Upper lobe of left lung (tissue), 6 donors: ENCODE measurements around the gene ANO4. TPM values are rescaled to one million over a fixed set of nuclear protein-coding genes. Genes with fewer than 3 reads are reported as not detected.

Experiments used
- ATAC-seq, 2 donors: fragments of 200-7000 bp; cut with Tn5 transposase; one replicate each; pipeline ENCODE4 v1.9.1; 2022; ENCODE audit warnings: mild to moderate bottlenecking in 2 of 2, moderate library complexity in 2 of 2; ENCODE audit not compliant: low FRiP score in 2 of 2
- DNase-seq, 2 donors: peaks; one replicate each; pipeline ENCODE4 v3.0.0-alpha.2; 2019 to 2020
- H3K27ac ChIP-seq, 4 donors: fragments of 200-600 bp; sonication (generic); one replicate each; pipeline ENCODE4 v1.5.1; 2016 to 2019
- H3K27me3 ChIP-seq, 4 donors: fragments of 200-600 bp; sonication (generic); one replicate each; pipeline ENCODE4 v1.5.1; 2017 to 2019
- H3K36me3 ChIP-seq, 4 donors: fragments of 200-600 bp; sonication (generic); one replicate each; pipeline ENCODE4 v1.5.1; 2016 to 2019
- H3K4me1 ChIP-seq, 4 donors: fragments of 200-600 bp; sonication (generic); one replicate each; pipeline ENCODE4 v1.5.1; 2018 to 2019
- H3K4me3 ChIP-seq, 4 donors: fragments of 200-600 bp; sonication (generic); one replicate each; pipeline ENCODE4 v1.5.1; 2017 to 2019; ENCODE audit warnings: mild to moderate bottlenecking in 2 of 4, moderate library complexity in 1 of 4
- H3K9me3 ChIP-seq, 4 donors: fragments of 200-600 bp; sonication (generic); one replicate each; pipeline ENCODE4 v1.5.1; 2018 to 2019
- EP300 ChIP-seq, 4 donors: sonication (generic); formaldehyde crosslinking; IDR thresholded peaks; one replicate each; pipeline ENCODE4 v1.5.1; 2017; ENCODE audit warnings: antibody characterized with exemption in 4 of 4, control low read depth in 2 of 4
- POLR2A ChIP-seq, 4 donors: fragments of 450-650 bp; IDR thresholded peaks; one replicate each; pipeline ENCODE4 v1.5.1; 2016 to 2017; ENCODE audit warnings: antibody characterized with exemption in 4 of 4, mild to moderate bottlenecking in 2 of 4
- POLR2AphosphoS5 ChIP-seq, 2 donors: sonication (generic); formaldehyde crosslinking; IDR thresholded peaks; one replicate each; pipeline ENCODE4 v1.5.1; 2017; ENCODE audit warnings: antibody characterized with exemption in 2 of 2
- WGBS, 2 donors: methylation state at CpG; one replicate each; pipeline ENCODE4 v1.1.5; 2017 to 2018; 5-methylcytosine and 5-hydroxymethylcytosine counted together
- total RNA-seq, 6 donors: library from RNA; depleted of rRNA in 4 of 6; stranded (reverse); fragments of >200 nt in 4 of 6; gene quantifications; one replicate each; pipeline versions ENCODE4 v1.1.0 to v1.2.1, GENCODE V29; 2016 to 2021
- TF ChIP-seq, protein P1 (sequence below), 6 experiments: fragments of 450-650 bp in 4 of 6; fragments of 200-600 bp in 2 of 6; sonication (generic) in 2 of 6; IDR thresholded peaks; one replicate each; pipeline ENCODE4 v1.5.1; 2016 to 2019; ENCODE audit warnings: antibody characterized with exemption in 6 of 6
- donor health status: DM: no; HTN: no; CAD: no; lungs with moderate emphysema.
- donor health status: DM: no; HTN: yes; CAD: no; lungs with severe emphysema.

ANO4 gene
- total RNA-seq, 6 donors from 2014 or later: 0.17 to 1.2 (median 0.30) TPM; not detected in 3

DNA sequence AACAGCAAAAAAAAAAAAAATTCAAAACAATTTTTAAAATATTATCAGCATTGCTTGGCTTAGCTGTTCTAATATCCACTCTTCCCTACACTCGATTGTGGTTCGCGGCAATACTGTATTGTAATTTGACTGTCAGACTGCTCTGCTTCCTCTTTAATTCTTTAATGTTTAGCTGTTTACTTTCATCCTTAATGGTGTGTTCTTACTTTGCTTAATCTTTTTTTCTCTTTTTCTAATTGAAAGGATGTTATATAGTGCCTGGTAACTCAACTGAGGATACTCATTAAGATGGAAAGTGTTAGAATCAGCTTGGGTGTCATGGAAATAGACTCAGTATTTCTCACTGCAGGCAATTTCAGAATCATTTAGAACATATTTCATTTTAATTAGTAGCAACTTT, 2.0 kb downstream of the ANO4 start:
- no peaks in the 10 kb centered on the region for H3K27me3 ChIP-seq
- ATAC-seq (no peak), DNase-seq (no peak)
- 71 to 82% methylated on average over 3 of the region's 3 CpGs for WGBS, 2 donors
- H3K4me3 ChIP-seq: no peak overlapping the region
- no peaks in the 10 kb centered on the region for H3K9me3 ChIP-seq
- no peak for TF ChIP-seq POLR2A (IDR thresholded peaks at IDR 0.05)
- TF ChIP-seq POLR2AphosphoS5 (IDR thresholded peaks at IDR 0.05): no peak
- TF ChIP-seq, protein P1, sequence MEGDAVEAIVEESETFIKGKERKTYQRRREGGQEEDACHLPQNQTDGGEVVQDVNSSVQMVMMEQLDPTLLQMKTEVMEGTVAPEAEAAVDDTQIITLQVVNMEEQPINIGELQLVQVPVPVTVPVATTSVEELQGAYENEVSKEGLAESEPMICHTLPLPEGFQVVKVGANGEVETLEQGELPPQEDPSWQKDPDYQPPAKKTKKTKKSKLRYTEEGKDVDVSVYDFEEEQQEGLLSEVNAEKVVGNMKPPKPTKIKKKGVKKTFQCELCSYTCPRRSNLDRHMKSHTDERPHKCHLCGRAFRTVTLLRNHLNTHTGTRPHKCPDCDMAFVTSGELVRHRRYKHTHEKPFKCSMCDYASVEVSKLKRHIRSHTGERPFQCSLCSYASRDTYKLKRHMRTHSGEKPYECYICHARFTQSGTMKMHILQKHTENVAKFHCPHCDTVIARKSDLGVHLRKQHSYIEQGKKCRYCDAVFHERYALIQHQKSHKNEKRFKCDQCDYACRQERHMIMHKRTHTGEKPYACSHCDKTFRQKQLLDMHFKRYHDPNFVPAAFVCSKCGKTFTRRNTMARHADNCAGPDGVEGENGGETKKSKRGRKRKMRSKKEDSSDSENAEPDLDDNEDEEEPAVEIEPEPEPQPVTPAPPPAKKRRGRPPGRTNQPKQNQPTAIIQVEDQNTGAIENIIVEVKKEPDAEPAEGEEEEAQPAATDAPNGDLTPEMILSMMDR (IDR thresholded peaks at IDR 0.05): no peak
- no peak for TF ChIP-seq EP300 (IDR thresholded peaks at IDR 0.05)
- no peaks in the 10 kb centered on the region for H3K36me3 ChIP-seq
- H3K4me1 ChIP-seq: no peaks in the 10 kb centered on the region
- no peak overlapping the region for H3K27ac ChIP-seq

GRCh38 chr12:100797246-100797645, 2.7 kb downstream of the ANO4 start:
- Histone ChIP-seq H3K4me3 (no peak overlapping the region), H3K36me3 (no peaks in the 10 kb centered on the region), H3K4me1 (no peaks in the 10 kb centered on the region), H3K9me3 (no peaks in the 10 kb centered on the region), H3K27me3 (no peaks in the 10 kb centered on the region), H3K27ac (no peak overlapping the region)
- no peak for TF ChIP-seq POLR2A (IDR thresholded peaks at IDR 0.05)
- TF ChIP-seq EP300 (IDR thresholded peaks at IDR 0.05): no peak
- TF ChIP-seq POLR2AphosphoS5 (IDR thresholded peaks at IDR 0.05): no peak
- TF ChIP-seq, protein P1 (IDR thresholded peaks at IDR 0.05): no peak
- DNase-seq: no peak
- WGBS, 2 donors: 65 to 67% methylated on average over 1 of the region's 1 CpG
- ATAC-seq: no peak

DNA sequence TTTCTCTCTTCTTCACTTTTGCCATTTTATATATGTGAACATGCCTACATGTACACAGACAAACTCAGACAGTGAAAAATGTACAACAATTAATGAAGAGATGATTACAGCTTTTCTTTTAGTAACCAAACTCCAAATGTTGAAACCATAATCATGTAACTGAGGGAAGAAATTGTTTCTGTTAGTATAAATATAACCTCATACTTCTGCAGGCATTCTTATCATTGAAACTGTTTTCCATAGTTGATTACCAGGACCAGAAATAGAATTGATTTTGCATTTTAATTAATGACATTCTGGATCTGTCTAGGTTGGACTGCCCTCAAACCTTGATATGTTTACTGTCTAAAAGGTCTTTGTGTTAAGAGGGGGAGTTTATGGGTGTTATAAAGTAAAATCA, 3.2 kb downstream of the ANO4 start:
- H3K27ac ChIP-seq: no peak overlapping the region
- H3K27me3 ChIP-seq: no peaks in the 10 kb centered on the region
- no peak for DNase-seq
- H3K9me3 ChIP-seq: no peaks in the 10 kb centered on the region
- TF ChIP-seq EP300 (IDR thresholded peaks at IDR 0.05) (no peak), POLR2AphosphoS5 (IDR thresholded peaks at IDR 0.05) (no peak), POLR2A (IDR thresholded peaks at IDR 0.05) (no peak)
- TF ChIP-seq, protein P1 (IDR thresholded peaks at IDR 0.05): no peak
- H3K4me1 ChIP-seq: no peaks in the 10 kb centered on the region
- no peaks in the 10 kb centered on the region for H3K36me3 ChIP-seq
- no peak for ATAC-seq
- H3K4me3 ChIP-seq: no peak overlapping the region

DNA sequence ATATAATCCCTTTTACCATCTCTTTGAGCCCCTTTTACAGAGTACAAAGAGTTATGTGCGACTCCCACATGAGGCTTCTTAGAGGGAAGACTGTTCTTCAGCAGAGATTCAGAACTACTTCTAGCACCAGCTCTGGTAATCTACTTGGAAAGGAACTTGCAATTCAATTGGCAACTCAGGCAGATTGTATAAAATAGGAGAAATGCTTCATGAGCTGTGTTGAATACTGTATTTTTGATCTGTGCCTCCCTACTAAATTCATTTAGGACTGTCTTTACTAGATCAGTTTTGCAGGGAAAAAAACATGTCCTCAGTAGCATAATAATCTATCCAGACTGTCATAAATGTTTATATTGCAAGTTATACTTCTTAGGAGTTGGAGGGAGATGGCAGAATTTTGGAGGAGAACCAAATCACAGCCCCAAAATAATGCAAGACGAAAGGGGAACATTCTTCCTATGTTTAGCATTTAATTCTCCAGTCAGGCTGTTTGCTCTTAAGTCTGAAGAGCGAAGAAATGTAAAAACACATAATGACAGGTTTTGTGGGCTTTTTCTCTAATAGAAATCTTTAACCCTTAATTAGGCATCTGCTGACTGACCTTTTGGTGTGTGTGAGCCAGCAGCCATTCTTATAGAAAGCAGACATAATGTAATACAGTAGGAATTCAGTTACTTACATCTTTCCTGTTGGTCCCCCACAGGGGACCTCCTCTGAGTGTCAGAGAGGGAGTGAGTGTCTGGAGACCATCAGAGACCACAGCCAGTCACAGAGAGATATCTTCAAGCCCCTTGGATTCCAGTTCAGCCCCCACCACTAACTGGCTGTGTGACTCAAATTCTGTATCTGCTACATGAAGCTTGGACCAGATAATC, 3.9 kb downstream of the ANO4 start:
- Histone ChIP-seq H3K27ac (no peak overlapping the region), H3K36me3 (no peaks in the 10 kb centered on the region), H3K9me3 (no peaks in the 10 kb centered on the region), H3K27me3 (no peaks in the 10 kb centered on the region), H3K4me3 (no peak overlapping the region), H3K4me1 (no peaks in the 10 kb centered on the region)
- no peak for ATAC-seq
- TF ChIP-seq POLR2A (IDR thresholded peaks at IDR 0.05): no peak
- no peak for TF ChIP-seq EP300 (IDR thresholded peaks at IDR 0.05)
- TF ChIP-seq, protein P1 (IDR thresholded peaks at IDR 0.05): no peak
- TF ChIP-seq POLR2AphosphoS5 (IDR thresholded peaks at IDR 0.05): no peak
- DNase-seq: no peak
- 52 to 54% methylated on average over 3 of the region's 3 CpGs for WGBS, 2 donors

DNA sequence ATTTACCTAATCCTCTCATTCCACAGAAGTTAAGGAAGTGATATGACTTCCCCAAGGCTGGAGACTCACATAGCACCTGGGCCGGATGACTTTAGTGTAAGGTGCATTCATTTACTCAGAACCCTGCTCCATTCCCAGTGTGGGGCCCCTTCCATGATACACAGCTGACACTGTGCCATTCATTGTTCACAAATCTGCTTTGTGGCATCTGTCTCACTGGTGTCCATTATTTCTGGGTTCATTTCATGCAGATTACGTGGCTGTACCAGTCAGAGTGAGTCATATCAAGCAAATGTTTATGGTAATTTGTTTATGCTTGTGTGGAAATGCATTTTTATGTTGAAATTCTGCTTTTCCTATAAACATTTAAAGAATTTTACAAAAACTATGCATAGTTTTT, 5.2 kb downstream of the ANO4 start:
- DNase-seq: no peak
- no peak overlapping the region for H3K27ac ChIP-seq
- H3K9me3 ChIP-seq: no peaks in the 10 kb centered on the region
- H3K36me3 ChIP-seq: no peaks in the 10 kb centered on the region
- TF ChIP-seq POLR2AphosphoS5 (IDR thresholded peaks at IDR 0.05): no peak
- no peak for TF ChIP-seq EP300 (IDR thresholded peaks at IDR 0.05)
- TF ChIP-seq, protein P1 (IDR thresholded peaks at IDR 0.05): no peak
- TF ChIP-seq POLR2A (IDR thresholded peaks at IDR 0.05): no peak
- no peak overlapping the region for H3K4me3 ChIP-seq
- H3K27me3 ChIP-seq: no peaks in the 10 kb centered on the region
- no peak for ATAC-seq
- 65 to 70% methylated on average over 2 of the region's 2 CpGs for WGBS, 2 donors
- no peaks in the 10 kb centered on the region for H3K4me1 ChIP-seq
